Kidney (tissue), 14 donors: ENCODE results near the gene CCDC30. TPM values are rescaled to one million over a fixed set of nuclear protein-coding genes. Genes with fewer than 3 reads are reported as not detected.
A peak's percentile ranks its signal among the peaks of the same experiment; 100 is the strongest.

Experiments
- DNase-seq, 5 donors: peaks; one replicate each; pipeline ENCODE4 v3.0.0-alpha.2; 2013 to 2020
- FAIRE-seq: peaks from 2 replicates; lab custom pipeline; 2012; peaks lifted over from hg19 to GRCh38; lab: Jason Lieb, UNC
- H3K27ac ChIP-seq, 2 donors: one replicate each; pipeline ENCODE4 v1.7.0; 2013; ENCODE audit warnings: low read depth in 2 of 2, low read length in 2 of 2, inconsistent platforms in 1 of 2
- H3K27me3 ChIP-seq: one replicate; pipeline ENCODE4 v1.7.1; 2013; ENCODE audit warnings: low read length, inconsistent platforms; ENCODE audit not compliant: control insufficient read depth, insufficient read depth
- H3K36me3 ChIP-seq, 3 donors: one replicate each; pipeline versions ENCODE4 v1.7.0 to v1.7.1; 2013; ENCODE audit warnings: low read length in 3 of 3, control low read depth in 1 of 3, inconsistent platforms in 1 of 3; ENCODE audit not compliant: insufficient read depth in 3 of 3, control insufficient read depth in 2 of 3
- H3K4me1 ChIP-seq, 3 donors: one replicate each; pipeline versions ENCODE4 v1.7.0 to v1.7.1; 2013; ENCODE audit warnings: low read length in 3 of 3, inconsistent platforms in 1 of 3, low read depth in 1 of 3; ENCODE audit not compliant: control insufficient read depth in 2 of 3, insufficient read depth in 2 of 3
- H3K4me3 ChIP-seq, 3 donors: one replicate each; pipeline versions ENCODE4 v1.7.0 to v1.8.1; 2013; ENCODE audit warnings: low read length in 3 of 3, control low read depth in 1 of 3, inconsistent platforms in 1 of 3
- H3K9ac ChIP-seq, 3 donors: one replicate each; pipeline versions ENCODE4 v1.7.0 to v1.7.1; 2013; ENCODE audit warnings: low read length in 3 of 3, control low read depth in 1 of 3, inconsistent platforms in 1 of 3
- H3K9me3 ChIP-seq, 3 donors: one replicate each; pipeline versions ENCODE4 v1.7.0 to v1.7.1; 2013; ENCODE audit warnings: low read length in 3 of 3, control low read depth in 1 of 3, inconsistent platforms in 1 of 3; ENCODE audit not compliant: control insufficient read depth in 2 of 3, insufficient read depth in 1 of 3
- CTCF ChIP-seq: IDR thresholded peaks from 3 replicates; pipeline ENCODE4 v1.5.1; 2012; ENCODE audit warnings: mild to moderate bottlenecking, moderate library complexity, borderline replicate concordance; ENCODE audit not compliant: insufficient read depth; ENCODE audit errors: extremely low read depth
- intact Hi-C: fragments of 100-400 bp; cut with DNase I; formaldehyde crosslinking; loops from one replicate; pipeline ENCODE4 v1.11.1; 2022
- polyA plus RNA-seq: library from polyadenylated mRNA; stranded (reverse); fragments of 350-450 nt; fragmentation: Illumina TruSeq; extraction: RNeasy Lipid Tissue Mini Kit (QIAGEN cat#74804); gene quantifications from one replicate; pipeline ENCODE4 v1.2.3, GENCODE V29; 2014; ENCODE audit warnings: low read depth, low replicate concordance; ENCODE audit not compliant: insufficient read depth
- total RNA-seq: library from RNA; stranded (reverse); fragmentation: NEBNext Ultra II Directional; extraction: Animal tissue kit (Norgen Biotek cat#: 25700); gene quantifications from one replicate; pipeline ENCODE4 v1.2.1, GENCODE V29; 2021
- donor health status: control.
- donor health status: control.
- donor health status: control.
- donor health status: control.
- donor health status: control.
- donor health status: DM: yes; HTN: yes; CAD: no.
- donor health status: Normal renal cell carcinoma (clear cell type).

Gene CCDC30
- total and polyA plus RNA-seq, 2 donors from 2014 or later = 4.9 to 18.0 TPM

DNA sequence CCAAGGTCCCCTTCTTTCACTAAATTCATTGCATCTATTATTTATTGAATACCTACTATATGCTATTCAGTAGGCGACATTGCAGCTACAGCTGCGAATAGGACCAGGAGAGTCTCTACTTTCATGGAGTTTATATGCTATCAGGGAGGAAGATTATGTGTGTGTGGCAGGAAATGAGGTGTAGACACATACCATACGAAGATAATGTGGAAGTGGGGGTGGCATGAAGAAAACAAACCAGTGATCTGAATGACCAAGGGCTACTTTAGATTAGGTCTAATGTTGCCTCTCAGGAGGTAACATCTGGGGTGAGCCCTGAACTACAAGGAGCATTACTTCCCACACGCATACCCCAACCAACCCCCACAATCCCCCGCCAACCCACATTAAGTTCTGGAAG is 194.1 kb downstream of the CCDC30 start:
- intact Hi-C loops = no loop called here
- FAIRE-seq (no peak), DNase-seq (no peak)
- Histone ChIP-seq H3K9ac (peak overlapping the region in 1 of 3 donors; percentile 84), H3K27me3 (no peaks in the 10 kb centered on the region), H3K4me3 (peak overlapping the region in 1 of 3 donors; percentile 99), H3K36me3 (peaks cover 0 to 3% (median 0%) of the 10 kb centered on the region in 3 donors), H3K27ac (no peak overlapping the region), H3K4me1 (peaks cover 0 to 7% (median 5%) of the 10 kb centered on the region in 3 donors), H3K9me3 (no peaks in the 10 kb centered on the region)
- no peak for TF ChIP-seq CTCF

- peak within 1 kb of the TSS; percentile 62 to 83 for H3K27ac ChIP-seq
- intact Hi-C loops = no loop called here
Measured at GRCh38 chr1:42657981-42658876, 195.1 kb downstream of the CCDC30 start, which contains the start of gene PPIH. TSS of gene PPIH (plus strand) at chr1:42658423. CDS start at chr1:42658447, 24 bp downstream.

GRCh38 chr1:42658877-42659337 is 195.8 kb downstream of the CCDC30 start:
- Histone ChIP-seq H3K9me3 (no peaks in the 10 kb centered on the region), H3K36me3 (peaks cover 0 to 3% (median 0%) of the 10 kb centered on the region in 3 donors), H3K4me1 (peaks cover 0 to 7% (median 5%) of the 10 kb centered on the region in 3 donors), H3K9ac (peak overlapping the region; percentile 48 to 97 (median 84)), H3K27ac (no peak overlapping the region), H3K4me3 (peak overlapping the region; percentile 77 to 99 (median 94)), H3K27me3 (no peaks in the 10 kb centered on the region)
- TF ChIP-seq CTCF = no peak
- DNase-seq = peak in 1 of 5 donors; percentile 3
- no peak for FAIRE-seq
- intact Hi-C loops = no loop called here

More at GRCh38 chr1:42657981-42658876, 195.1 kb downstream of the CCDC30 start, which contains the start of gene PPIH:
- H3K36me3 ChIP-seq = peaks cover 0 to 3% (median 0%) of the 10 kb centered on the region in 3 donors
- TF ChIP-seq CTCF = peak; percentile 37
- H3K27me3 ChIP-seq = no peaks in the 10 kb centered on the region
- FAIRE-seq (no peak), DNase-seq (peak; percentile 96 to 98 (median 98))
- H3K9ac ChIP-seq = peak within 1 kb of the TSS; percentile 48 to 97 (median 84)
- H3K4me3 ChIP-seq = peak within 1 kb of the TSS; percentile 77 to 99 (median 94)
- no peaks in the 10 kb centered on the region for H3K9me3 ChIP-seq
- peaks cover 0 to 7% (median 5%) of the 10 kb centered on the region in 3 donors for H3K4me1 ChIP-seq
